DND-41 (cell line): ENCODE results near the gene SLC16A1.

ENCODE experiments used
- EZH2 ChIP-seq: IDR thresholded peaks from 3 replicates; pipeline ENCODE4 v1.6.1; 2012; ENCODE audit warnings: borderline replicate concordance, low read depth, mild to moderate bottlenecking, moderate library complexity, low read length, inconsistent platforms; ENCODE audit not compliant: severe bottlenecking
- TF ChIP-seq, protein P1 (sequence below): IDR thresholded peaks from 2 replicates; pipeline ENCODE4 v1.5.1; 2012; ENCODE audit warnings: borderline replicate concordance, low read length, moderate library complexity, mild to moderate bottlenecking; ENCODE audit not compliant: poor library complexity, severe bottlenecking; ENCODE audit errors: extremely low read depth

DNA sequence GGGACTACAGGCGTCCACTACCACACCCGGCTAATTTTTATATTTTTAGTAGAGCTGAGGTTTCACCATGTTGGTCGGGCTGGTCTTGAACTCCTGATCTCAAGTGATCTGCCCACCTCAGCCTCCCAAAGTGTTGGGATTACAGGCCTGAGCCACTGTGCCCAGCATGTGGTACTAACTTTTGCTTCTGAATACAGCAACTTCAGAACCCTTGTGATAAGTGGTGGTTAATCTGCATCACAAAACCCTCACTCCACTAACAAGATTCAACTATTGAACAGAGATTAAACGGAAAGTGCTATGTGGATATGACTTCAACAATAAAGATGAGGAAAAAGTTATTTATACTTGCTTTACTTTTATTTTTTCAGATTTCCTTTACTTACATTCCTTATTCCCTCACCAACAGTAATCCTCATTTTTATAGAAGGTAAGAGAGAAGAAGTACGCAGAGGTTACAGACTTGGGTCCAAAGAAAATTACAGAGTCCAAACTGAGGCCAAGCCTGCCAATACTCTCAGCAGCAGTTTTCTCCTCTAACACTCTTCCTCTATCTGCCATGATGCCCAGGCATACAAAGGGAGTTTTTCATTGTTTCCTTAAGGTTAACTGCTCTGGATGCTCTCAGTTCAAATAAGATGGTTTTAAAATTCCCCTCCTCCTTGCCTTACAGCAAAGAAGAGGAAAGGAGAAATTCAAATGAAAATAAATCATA is 44.3 kb downstream of the SLC16A1 start:
- TF ChIP-seq, protein P1, sequence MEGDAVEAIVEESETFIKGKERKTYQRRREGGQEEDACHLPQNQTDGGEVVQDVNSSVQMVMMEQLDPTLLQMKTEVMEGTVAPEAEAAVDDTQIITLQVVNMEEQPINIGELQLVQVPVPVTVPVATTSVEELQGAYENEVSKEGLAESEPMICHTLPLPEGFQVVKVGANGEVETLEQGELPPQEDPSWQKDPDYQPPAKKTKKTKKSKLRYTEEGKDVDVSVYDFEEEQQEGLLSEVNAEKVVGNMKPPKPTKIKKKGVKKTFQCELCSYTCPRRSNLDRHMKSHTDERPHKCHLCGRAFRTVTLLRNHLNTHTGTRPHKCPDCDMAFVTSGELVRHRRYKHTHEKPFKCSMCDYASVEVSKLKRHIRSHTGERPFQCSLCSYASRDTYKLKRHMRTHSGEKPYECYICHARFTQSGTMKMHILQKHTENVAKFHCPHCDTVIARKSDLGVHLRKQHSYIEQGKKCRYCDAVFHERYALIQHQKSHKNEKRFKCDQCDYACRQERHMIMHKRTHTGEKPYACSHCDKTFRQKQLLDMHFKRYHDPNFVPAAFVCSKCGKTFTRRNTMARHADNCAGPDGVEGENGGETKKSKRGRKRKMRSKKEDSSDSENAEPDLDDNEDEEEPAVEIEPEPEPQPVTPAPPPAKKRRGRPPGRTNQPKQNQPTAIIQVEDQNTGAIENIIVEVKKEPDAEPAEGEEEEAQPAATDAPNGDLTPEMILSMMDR, result no peak
- TF ChIP-seq EZH2, result no peak
